ENCODE results near the gene DLG1. TPM values are rescaled to one million over a fixed set of nuclear protein-coding genes. Genes with fewer than 3 reads are reported as not detected.

The DLG1 gene
- total RNA-seq, 1 donor = 49.6 TPM

DNA sequence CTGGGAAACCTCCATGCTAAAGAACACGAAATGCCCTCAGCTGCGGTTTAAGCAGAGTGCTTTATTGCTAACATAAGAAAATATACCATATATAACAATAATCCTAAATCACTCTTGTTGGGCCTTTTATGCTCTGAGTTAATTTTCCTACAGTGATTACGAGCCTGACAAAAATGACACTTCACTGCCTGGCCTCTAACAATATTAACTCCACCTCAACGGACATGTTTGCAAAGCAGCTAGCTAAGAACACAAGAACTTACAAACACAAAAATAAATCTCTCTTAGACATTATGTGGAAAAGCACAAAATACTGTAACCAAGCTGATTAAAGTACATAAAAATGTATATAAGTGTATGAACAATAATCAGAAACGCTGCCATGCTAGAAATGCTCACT lies 40.7 kb downstream of the DLG1 start:
- no peak for TF ChIP-seq CTCF (IDR thresholded peaks at IDR 0.05; ENCODE audit: insufficient read depth, low read length)
- DNase-seq (ENCODE audit: low read depth) = no peak
- H3K4me3 ChIP-seq (ENCODE audit: low read depth, low read length) = no peak overlapping the region

DNA sequence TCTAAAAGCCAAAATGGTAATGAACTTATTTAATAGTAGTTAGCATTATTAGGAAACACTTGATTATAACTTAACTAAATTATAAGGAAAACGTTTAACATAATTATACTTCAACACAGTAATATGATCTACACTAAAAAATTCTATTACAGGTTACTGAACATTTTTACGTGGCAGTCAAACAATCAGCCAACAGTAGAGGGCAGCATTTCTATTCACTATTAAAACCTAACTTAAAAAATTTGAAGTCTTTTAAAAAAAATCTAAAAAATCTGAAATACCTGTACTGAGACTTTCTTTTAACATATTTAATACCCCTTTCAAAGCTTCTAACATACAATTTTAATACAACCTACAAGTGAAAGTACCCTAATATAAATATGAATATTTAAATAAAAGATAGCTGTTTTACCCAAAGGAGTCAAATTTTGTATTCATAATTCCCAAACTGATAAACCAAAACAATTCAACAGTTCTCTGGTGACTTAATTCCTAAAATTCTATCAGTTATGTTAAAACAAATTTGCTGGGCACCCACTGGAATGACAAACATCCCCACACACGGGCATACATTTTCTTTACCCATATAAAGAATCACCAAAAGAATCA lies 41.5 kb downstream of the DLG1 start:
- no peak overlapping the region for H3K4me3 ChIP-seq (ENCODE audit: low read depth, low read length)
- TF ChIP-seq CTCF (IDR thresholded peaks at IDR 0.05; ENCODE audit: insufficient read depth, low read length) = peak; percentile 68
- peak; percentile 76 for DNase-seq (ENCODE audit: low read depth)

GRCh38 chr3:197256104-197256503 lies 42.3 kb downstream of the DLG1 start:
- TF ChIP-seq CTCF (IDR thresholded peaks at IDR 0.05; ENCODE audit: insufficient read depth, low read length) = no peak
- no peak for DNase-seq (ENCODE audit: low read depth)

DNA sequence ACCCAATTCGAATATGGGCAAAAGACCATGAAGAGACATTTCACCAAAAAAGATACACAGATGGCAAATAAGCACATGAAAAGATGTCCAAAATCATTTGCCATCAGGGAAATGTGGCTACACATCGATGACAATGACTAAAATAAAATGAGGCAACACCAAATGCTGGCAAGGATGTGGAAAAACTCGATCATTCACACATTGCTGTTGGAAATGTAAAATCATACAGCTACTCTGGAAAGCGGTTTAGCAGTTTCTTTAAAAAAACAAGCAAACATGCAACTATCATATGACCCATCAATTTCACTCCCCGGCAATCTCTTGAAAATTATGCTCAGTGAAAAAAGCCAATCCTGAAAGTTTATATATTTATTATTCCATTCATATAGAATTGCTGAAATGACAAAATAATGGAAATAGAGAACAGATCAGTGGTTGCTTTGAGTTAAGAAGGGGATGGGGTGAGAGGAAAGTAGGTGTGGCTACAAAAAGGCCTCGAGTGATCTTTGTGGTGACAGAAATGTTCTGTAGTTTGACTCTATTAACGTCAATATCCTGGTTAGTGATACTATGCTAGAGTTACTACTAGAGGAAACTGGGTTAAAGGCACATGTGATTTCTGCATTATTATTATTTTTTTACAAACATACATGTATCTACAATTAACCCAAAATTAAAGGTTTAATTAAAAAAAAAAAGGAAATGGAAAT lies 45.0 kb downstream of the DLG1 start:
- no peak for TF ChIP-seq CTCF (IDR thresholded peaks at IDR 0.05; ENCODE audit: insufficient read depth, low read length)
- DNase-seq (ENCODE audit: low read depth) = no peak

More at GRCh38 chr3:197256104-197256503, 42.3 kb downstream of the DLG1 start:
- H3K4me3 ChIP-seq (ENCODE audit: low read depth, low read length) = no peak overlapping the region

DNA sequence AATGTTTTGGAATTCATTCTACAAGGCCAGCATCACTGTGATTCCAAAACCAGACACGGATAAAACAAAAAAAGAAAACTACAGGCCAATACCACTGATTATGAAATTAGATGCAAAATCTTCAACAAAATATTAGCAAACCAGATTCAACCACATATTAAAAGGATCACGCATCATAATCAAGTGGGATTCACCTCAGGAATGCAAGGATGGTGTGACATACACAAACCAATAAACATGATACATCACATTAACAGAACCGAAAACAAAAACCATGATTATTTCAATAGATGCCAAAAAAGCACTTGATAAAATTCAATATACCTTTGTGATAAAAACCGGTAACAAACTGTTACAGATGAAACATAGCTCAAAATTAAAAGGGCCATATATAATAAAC lies 48.9 kb downstream of the DLG1 start:
- TF ChIP-seq CTCF (IDR thresholded peaks at IDR 0.05; ENCODE audit: insufficient read depth, low read length) = no peak
- no peak overlapping the region for H3K4me3 ChIP-seq (ENCODE audit: low read depth, low read length)
- DNase-seq (ENCODE audit: low read depth) = peak; percentile 6

More for the DNA sequence above, 45.0 kb downstream of the DLG1 start:
- no peak overlapping the region for H3K4me3 ChIP-seq (ENCODE audit: low read depth, low read length)

DNA sequence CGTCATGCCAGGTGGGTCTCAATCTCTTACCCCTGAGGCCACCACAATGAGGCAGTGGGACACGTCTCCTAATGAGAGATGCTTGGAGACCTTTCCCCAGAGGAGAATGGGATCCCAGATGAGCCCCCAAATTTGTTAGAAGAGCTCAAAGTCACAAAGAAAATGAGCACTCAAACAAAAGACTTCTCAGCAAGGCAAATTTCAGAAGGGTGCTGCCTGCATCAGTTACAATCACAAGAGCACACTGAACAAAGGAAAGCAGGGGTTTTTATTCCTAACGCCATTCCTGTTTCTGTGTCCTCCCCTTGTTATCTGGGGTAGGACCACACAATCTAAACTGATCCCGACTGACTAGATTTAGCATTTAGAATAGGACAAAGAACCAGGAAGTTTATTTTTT lies 50.1 kb downstream of the DLG1 start:
- H3K4me3 ChIP-seq (ENCODE audit: low read depth, low read length) = no peak overlapping the region
- no peak for TF ChIP-seq CTCF (IDR thresholded peaks at IDR 0.05; ENCODE audit: insufficient read depth, low read length)
- DNase-seq (ENCODE audit: low read depth) = no peak
